TTC549 (cell line): ENCODE measurements around the gene ERG.

Source experiments
- FAIRE-seq: peaks from 2 replicates; lab custom pipeline; 2012; peaks lifted over from hg19 to GRCh38; lab: Jason Lieb, UNC

The ERG gene

DNA sequence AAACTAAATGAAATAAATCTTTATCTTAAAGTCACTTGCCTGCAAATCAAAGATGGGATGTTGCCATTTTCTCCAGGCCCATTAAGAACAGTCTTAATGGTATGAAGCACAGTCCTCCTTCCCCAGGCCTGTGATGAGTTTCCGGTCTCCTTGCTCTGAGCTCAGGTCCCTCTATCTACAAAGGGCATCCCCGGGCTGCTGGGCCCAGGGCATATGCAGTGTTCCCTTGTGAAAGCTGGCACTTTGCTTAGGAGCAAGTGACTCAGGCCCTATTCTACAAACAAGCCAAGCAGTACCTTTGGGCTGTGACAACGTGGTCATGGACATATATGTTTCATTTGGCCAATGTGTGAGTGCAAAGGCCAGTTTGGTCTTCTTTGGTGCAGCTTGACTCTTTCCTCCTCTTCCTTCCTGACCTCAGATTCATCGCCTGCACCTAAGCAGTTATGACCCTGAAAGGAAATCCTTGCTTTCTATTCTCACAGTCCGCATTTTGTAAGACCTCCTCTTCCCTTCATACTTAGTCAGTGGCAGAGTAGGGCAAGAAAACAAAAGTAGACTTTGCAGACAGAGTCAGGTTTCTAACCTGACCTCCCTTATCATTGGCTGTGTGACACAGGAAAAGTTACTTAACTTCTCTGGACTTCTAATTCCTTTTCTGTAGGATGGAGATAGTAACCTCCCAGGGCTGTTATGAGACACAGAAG, 109.5 kb downstream of the ERG start:
- FAIRE-seq, result no peak

DNA sequence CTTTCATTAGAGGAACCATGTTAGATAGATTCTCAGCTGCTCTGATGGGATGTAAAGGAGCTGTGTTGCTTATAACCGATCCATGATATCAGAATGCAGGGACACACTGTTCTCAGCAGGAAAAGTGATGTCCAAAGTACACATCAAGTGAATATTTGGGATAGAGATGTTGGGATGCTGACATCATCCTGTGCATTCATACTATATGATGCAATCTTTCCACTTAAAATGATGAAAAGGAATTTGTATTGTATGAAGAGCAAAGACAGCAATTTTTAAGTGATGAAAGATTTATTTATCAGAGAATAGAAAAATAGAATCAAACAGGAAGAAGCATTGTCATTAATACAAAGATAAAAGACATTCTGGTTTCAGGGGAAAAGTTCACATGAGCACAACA, 110.1 kb downstream of the ERG start:
- no peak for FAIRE-seq

DNA sequence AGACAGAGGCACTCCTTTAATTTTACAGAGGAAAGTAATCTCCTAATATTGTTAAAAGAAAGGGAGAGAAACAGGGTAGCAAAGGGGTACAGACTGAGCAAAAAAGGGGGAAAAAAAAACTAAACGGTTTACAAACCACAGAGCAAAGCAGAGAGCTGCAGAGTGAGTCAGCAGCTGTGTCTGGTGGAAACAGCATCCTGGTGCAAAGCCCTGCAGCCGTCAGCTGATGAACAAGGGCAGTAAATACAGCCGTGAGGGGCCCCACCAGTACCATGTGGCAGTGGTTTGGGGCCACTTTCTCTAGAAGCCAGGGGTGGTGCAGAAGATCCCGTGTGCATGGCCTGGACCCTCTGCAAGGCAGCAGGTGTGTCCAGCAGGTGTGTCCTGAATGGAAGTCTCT, 111.3 kb downstream of the ERG start:
- no peak for FAIRE-seq

DNA sequence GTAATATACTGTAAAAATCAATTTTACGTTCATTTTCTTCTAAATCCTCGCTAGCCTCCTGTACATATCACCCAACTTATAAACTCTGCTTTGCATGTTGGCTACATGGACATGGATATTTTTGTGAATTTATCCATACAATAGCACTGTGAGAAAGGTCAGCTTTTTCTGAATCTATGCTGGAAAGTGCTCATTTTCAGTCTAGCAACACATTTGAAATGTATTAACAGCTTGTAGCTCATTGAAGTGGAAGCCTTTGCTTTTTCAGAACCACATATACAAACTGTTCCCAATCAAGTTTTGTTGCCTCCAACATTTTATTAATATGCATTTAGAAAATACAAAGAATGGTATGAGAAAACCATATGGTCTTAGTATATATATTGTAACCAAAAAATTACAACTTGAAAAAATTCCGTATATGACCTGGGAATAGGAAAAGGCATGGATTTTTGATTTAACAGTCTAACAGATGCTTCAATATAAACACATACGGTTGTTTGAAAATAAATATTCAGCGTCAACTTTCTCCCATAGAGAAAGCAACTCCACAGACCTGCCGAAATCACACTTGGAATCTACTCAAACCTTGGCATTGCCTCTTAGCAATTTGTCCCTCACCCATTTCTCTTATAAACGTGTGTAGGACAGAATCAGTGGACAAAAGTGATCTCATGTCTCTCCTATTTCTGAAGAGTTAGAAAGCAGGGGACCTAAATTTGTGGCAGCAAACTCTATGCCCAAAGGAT, 112.7 kb downstream of the ERG start:
- FAIRE-seq, result no peak

DNA sequence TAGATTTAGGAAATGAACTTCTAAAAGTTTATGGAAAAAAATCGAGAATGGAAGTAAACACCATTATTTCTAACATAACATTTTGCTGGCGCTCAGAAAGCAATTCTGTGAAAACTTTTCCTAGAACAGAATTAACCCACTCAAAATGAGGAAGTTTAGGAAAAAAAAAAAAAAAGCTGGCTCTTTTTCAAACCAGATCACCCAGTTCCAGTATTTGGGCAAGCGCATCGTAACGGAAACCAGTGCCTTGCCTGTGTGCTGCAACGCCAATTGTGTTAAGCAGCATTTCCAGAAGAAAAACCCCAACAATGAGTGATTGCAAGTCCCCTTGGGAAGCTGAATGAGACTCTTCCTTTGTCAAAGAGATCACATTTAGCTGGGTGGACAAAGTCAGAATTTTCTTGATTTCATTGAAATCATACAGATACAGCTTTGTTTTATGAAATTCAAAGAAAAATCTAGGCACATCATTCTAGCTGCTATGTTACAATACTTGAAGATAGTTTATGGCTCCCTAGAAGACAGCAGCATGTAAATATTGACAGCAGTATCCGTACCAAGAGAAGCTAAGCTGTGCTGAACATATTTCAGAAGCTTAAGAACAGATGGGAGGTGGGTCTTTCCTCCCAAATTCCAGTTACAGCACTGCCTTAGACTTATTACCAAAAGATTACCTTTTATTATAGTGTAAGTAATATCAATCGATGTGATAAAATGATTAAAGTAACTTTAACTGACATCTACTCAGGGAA, 113.4 kb downstream of the ERG start:
- FAIRE-seq, result no peak

DNA sequence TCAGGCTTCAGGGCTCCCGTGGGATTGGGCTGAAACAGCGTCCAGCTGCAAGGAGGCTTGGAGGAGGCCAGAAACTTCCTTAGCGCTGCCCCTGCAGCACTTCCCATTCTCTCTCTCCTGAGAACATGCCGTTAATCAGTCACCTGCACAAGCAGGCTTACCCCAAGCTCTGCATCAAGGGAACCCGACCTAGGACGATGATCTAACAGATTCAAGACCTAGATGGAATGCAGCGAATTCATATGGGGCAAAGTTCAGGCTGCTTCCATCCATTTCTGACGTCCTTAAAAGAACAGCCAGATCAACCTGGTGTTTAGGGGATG, 114.1 kb downstream of the ERG start:
- no peak for FAIRE-seq

DNA sequence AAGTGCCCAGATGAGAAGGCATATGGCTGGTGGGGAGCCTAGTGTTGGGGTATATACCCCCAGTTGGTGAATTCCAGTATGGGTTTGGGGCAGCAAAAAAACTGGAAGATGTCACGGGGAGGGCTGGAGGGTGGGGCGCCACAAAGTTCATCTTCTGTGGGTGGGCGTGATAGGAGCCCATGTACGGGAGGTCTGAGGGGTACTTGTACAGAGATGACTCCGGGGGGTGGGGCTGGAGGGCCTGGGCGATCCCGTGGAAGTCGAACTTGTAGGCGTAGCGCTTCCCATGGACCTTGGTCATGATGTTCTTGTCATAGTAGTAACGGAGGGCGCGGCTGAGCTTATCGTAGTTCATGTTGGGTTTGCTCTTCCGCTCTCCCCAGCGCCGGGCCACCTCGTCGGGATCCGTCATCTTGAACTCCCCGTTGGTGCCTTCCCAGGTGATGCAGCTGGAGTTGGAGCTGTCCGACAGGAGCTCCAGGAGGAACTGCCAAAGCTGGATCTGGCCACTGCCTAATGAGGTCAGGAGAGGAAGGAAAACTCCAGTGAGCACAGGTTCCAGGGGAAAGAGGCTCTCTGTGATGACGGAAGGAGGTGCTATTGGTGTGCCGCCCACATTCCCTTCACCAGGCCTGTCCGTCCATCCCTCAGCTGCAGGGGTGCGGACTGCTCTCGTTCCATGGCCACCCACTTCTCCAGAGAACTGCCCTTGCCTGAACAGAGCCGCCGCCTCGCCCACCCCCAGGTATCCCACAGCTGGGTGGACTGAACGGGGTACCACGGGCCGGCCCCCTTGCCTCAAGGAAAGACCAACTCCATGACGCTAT, 114.7 kb downstream of the ERG start:
- no peak for FAIRE-seq

DNA sequence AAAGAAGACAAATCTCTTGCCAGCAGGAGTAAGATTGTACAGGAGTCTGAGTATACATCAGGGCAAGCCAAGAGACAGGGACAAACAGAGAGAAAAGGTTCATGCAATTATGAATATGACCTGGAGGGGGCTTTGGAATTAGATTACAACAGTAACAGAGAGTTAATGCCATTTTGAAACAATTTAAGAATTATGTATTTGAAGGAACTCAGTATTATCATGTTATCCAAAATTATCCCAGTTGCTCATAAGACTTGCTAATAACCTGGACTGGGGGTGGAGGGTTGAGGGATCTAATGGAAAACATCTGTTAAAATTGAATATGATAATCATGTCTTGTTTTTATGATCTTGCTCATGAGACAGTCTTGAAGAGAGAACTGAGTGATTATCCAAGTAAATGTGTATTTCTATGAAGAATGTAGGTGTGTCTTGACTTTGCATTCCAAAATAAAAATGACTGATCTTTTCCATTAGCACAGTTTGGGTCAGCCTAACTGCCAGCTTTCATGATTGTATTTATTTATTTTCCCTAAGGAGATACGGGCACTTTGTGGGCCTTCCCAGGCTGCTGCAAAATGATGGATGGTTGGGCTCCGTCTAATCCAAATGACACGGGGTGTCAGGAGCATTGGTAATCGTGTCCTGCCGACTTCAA, 117.7 kb downstream of the ERG start:
- no peak for FAIRE-seq

DNA sequence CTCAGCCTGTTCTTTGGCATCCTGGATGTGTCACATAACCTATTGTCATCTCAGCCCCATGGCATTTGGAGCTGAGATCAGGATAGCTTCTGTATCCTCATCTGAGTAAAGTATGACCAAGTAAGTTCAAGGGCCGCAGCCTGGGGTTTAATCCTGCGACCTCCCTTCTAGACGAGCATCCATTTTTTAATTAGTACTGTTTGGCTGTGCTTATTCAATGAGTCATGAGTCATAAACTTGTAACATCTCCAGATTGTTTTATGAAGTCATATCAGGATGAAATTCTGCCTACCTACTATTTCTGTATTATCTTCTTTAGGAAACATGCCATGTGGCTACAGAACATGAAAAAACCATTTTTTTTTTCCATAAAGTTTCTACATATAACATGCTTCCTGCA, 119.1 kb downstream of the ERG start:
- no peak for FAIRE-seq

DNA sequence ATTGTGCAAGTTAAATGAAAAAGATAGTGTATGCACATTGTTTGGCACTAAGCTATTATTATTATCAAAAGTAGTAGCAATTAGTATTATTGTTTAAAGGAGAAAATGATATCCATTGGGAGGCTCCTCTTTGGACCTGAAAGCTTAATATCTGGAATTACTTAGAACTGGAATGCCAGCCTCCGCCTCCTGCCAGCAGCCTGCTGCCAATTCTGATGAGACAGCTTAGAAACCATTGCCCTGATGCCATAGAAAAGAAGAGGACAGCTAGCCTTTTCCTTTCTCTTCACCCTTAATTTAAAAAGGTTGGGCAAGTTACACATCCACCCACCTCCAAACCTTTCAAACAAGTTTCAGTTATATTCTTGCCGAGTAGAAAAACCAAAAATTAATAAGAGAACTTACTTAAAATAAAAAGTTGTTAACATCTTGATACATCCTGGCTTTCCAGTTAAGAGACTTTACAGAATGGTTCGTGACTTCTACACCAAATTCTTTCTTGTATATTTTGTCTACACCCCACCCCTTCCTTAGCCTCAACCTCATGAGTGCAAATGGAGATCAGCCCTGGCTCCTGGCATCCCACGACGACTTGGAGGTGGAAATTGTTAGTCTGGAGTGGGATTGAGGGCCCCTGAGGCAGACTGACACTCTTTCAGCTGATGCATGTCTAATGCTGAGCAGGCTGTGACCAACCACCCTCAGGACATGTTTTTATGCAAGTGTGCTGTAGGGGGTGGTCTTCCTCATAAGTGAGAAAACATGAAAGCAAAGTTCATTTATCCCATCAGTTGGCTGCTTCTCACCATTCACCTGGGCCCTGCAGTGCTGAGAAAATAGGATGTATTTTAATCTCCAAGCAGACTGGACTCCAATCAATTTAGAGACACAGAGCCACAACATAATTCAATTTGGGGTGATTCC, 120.8 kb downstream of the ERG start:
- no peak for FAIRE-seq

DNA sequence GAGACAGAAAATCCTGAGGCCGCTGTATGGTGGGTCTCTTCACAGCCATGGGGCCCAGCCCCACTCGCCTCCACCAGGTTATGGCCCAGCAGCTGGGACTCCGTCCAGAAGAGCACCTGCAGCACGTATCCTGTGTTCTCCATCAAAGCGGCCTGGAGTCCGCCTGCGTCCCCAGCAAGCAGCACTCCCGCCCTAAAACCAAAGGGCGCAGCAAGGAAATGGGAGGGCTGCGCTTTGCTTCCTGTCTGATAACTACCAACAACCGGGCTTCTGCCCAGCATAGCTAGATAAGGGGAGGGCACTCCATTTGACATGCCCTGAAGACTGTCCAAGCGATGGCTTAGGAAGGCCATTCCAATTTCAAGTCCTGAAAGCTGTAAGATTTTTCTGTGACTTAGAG, 121.6 kb downstream of the ERG start:
- FAIRE-seq, result no peak

DNA sequence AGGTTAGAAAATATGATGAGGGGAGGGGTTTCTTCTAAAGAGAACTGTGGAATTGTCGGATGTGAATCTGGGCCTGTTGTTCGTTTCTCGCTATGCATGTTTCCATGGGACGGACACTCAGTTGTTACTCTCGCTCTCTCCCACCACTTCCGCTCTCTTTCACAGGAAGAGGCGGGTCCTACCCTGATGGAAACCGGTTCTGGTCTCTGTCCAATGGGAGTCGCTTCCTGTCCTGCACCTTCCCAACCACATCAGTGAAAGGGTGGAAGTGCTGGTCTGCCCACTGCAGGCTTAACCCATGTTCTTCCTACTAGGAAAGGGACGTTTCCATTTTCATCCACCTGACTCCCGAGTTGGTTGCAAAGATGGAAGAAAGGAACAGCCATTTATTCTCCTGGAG, 122.0 kb downstream of the ERG start:
- FAIRE-seq, result no peak

DNA sequence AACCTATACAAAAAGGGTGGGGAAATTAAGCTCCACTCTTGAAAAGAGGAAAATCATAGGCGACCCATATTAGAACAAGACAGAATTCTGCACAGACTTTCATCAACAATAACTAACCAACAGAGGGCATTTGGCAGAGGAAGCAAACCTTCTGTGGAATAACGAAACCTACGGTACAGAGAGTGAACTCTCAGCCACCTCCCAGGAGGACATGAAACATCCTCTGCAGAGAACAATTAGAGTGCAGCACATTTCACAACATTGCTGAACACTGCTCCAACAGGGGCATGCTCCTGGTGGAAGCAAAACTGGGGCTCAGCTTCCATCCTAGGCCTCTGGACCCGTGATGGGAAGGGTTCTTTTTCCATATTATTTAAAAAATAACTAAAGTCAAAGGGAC, 130.6 kb downstream of the ERG start:
- FAIRE-seq, result no peak

DNA sequence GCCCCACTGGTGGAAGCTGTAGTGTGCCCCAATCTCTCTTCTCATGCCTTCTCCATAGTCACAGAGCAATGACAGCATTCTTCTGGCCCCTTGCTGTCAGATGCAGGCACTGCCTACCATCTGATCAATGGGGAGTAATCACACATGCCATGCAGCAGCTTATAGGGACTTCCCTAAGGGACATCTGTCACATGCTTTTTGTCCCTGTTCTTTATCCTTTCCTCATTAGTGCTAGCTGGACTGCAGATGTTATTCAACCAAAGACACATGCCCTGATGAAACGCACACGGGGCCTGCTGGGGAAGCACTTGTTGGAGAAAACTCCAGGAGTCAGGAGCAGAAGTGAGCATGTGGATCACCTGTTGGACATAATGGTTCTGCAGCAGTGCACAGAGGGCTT, 132.8 kb downstream of the ERG start:
- no peak for FAIRE-seq

DNA sequence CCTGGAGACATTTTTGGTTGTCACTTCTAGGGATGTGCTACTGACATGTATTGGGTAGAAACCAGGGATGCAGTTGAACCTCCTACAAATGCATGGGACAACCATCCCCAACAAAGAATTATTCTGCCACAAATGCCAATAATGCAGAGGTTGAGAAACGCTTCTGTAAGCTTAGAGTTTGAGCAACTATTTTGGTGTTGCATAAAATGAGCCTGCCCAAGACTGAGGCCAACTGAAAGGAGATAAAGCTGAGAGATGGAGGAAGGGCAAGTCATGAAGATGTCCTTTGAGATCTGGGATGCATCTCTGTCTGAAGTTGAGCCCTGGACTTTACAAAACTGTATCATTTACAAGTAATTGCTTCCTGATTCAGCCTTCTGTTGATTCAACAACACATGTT, 134.6 kb downstream of the ERG start:
- FAIRE-seq, result no peak

DNA sequence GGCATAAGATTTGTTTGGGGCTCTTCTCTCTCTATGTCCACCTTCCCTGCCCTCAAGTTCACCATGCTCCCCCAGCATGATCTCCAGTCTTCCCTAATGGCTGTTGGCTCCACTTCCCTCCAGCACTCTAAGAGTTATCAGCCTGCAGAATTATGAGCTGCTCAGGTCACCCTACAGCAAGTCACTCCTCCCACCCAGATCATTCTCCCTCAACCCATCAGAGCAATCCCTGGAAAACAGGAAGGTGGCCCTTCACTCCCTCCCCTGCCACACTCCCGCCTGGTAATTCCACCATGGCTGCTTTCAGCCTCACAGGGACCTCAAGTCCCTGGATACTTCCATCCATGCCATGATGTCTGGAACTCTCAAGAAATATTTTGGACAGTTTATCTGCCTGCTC, 137.0 kb downstream of the ERG start:
- no peak for FAIRE-seq

DNA sequence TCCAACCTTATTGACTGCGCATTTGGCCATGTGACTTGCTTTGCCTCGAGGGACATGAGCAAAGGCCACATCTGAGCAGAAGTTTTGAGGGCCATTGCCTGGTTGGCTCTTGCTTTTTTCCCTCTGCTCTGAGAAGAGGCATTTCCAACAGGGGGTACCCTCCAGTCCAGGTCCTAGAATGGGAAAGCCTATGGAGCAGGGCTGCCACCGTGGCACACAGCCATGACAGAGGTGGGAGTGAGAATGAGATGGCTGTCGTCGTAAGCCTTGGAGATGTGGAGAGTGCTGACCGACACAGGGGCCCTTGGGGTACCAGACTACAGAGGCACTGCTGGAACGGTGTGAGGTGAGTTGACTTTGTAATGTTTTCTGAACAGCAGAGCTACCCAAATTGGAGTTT, 138.4 kb downstream of the ERG start:
- FAIRE-seq, result no peak

DNA sequence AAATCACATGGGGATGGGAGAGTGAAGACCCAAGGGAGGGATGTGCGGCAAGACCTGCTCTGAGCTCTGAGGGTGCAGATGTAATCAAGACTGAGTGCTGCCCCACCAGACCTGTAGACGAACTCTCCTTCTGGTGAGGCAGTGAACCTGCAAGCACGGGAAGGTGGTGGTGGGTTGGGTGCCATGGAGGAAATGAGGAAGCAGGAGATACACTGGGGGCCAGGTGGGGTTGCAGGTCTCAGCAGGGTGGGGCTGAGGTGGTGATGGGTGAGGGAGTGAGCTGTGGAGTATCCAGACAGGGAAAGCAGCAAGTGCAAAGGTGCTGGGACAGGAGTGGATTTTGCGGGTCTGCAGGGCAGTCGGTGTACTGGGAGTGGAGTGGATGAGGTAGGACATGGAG, 139.2 kb downstream of the ERG start:
- FAIRE-seq, result no peak

DNA sequence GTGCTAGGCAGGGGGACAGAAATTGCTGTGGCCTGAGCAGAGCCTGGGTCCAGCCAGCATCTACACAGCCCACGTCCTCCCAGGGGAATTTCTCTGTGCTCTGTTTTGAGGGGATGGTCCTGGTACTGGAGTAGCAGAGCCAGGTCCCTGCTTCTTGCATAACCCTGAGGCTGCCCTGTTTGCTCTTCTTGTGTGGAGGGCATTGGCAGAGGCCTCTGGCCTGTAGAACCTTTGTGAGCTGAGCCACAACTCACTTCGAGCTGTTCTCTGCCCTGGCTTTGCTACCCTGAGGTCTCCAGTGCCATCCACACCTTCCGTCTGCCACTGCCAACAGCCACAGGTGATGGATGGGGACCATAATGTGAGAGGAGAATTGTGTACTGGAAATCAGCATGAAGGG, 139.6 kb downstream of the ERG start:
- no peak for FAIRE-seq

DNA sequence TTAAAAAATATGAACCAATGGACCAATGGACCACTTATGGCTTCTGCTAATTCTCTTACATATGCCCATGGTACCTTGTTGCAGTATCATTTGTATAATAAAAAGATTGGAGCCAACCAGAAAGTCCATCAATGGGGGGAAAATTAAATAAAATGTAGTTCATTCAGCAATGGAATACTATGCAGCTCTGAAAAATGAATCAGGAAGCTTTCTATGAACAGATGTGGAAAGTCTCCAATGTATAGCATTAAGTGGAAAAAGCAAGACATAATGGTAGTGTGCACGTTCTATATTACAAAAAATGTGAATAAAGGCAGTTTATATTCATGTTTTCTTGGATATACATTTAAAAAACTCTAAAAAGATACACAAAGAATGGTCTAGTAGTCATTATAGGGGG, 140.2 kb downstream of the ERG start:
- FAIRE-seq, result no peak
